Ovary (tissue), 3 donors: ENCODE data around the gene RHBDD3.

Experiments used
- CTCF ChIP-seq, 3 donors: fragments of 450-650 bp in 2 of 3; fragments of 200-600 bp in 1 of 3; IDR thresholded peaks; one replicate each; pipeline versions ENCODE4 v1.5.1 to v1.8.0; 2016 to 2022; ENCODE audit warnings: antibody characterized with exemption in 3 of 3, mild to moderate bottlenecking in 1 of 3
- POLR2A ChIP-seq: fragments of 450-650 bp; IDR thresholded peaks from one replicate; pipeline ENCODE4 v1.6.1; 2017; ENCODE audit warnings: antibody characterized with exemption, mild to moderate bottlenecking, moderate library complexity
- donor health status: DM: no; HTN: no; CAD: no.

GRCh38 chr22:29275819-29276565 is 8.2 kb upstream of the RHBDD3 start:
- TF ChIP-seq CTCF (IDR thresholded peaks at IDR 0.05), result no peak
- no peak for TF ChIP-seq POLR2A
